ENCODE results near the gene DDIT3. TPM values are rescaled to one million over a fixed set of nuclear protein-coding genes. Genes with fewer than 3 reads are reported as not detected.
A peak's percentile ranks its signal among the peaks of the same experiment; 100 is the strongest.

Gene DDIT3
- total RNA-seq, 1 experiment from 2014 or later: 61.9 TPM

DNA sequence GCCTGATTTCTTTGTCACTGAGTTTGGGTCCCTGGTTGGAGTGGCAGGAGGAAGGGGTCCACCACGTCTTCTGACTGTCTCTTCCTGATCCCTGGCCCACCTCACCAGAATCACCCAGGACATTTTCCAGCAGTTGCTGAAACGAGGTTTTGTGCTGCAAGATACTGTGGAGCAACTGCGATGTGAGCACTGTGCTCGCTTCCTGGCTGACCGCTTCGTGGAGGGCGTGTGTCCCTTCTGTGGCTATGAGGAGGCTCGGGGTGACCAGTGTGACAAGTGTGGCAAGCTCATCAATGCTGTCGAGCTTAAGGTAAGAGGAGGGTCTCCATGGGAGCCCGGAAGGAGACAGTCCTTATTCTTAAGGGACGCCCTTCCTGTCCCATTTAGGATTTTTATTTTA is 20.1 kb downstream of the DDIT3 start:
- Histone ChIP-seq H3K4me3 (ENCODE audit: low read depth, low read length, poor library complexity, severe bottlenecking) (no peak overlapping the region), H3K36me3 (ENCODE audit: insufficient read depth, low read length, poor library complexity, severe bottlenecking) (peaks cover 78% of the 10 kb centered on the region), H3K27ac (ENCODE audit: low read depth, low read length, poor library complexity, severe bottlenecking) (no peak overlapping the region), H3K27me3 (replicated peaks; ENCODE audit: insufficient read depth, low read depth, low read length, poor library complexity) (no peaks in the 10 kb centered on the region), H3K4me1 (ENCODE audit: insufficient read depth, low read length, poor library complexity, severe bottlenecking) (no peaks in the 10 kb centered on the region), H3K9me3 (ENCODE audit: low read depth, low read length, poor library complexity, severe bottlenecking) (no peaks in the 10 kb centered on the region)
- TF ChIP-seq EZH2 (IDR thresholded peaks at IDR 0.05; ENCODE audit: borderline replicate concordance, low read depth, low read length, poor library complexity, severe bottlenecking): no peak
- TF ChIP-seq, protein P1, sequence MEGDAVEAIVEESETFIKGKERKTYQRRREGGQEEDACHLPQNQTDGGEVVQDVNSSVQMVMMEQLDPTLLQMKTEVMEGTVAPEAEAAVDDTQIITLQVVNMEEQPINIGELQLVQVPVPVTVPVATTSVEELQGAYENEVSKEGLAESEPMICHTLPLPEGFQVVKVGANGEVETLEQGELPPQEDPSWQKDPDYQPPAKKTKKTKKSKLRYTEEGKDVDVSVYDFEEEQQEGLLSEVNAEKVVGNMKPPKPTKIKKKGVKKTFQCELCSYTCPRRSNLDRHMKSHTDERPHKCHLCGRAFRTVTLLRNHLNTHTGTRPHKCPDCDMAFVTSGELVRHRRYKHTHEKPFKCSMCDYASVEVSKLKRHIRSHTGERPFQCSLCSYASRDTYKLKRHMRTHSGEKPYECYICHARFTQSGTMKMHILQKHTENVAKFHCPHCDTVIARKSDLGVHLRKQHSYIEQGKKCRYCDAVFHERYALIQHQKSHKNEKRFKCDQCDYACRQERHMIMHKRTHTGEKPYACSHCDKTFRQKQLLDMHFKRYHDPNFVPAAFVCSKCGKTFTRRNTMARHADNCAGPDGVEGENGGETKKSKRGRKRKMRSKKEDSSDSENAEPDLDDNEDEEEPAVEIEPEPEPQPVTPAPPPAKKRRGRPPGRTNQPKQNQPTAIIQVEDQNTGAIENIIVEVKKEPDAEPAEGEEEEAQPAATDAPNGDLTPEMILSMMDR (conservative IDR thresholded peaks at IDR 0.05; ENCODE audit: low read depth, low read length): no peak
- intact Hi-C loops (cut with micrococcal nuclease; ENCODE audit: unreplicated experiment): no loop called here
- CTCF ChIA-PET: no interaction called here
- POLR2A ChIA-PET (ENCODE audit: low non-redundant PET): interaction anchor here (0.6 to 1.0 kb wide), 2 partner anchors 15 to 26 kb away, joined by 3 to 4 read pairs; no protein-coding TSS in a partner anchor
- no TSS peak for BruUV-seq (replicated peaks)
- no peak for DNase-seq (ENCODE audit: low spot score)

DNA sequence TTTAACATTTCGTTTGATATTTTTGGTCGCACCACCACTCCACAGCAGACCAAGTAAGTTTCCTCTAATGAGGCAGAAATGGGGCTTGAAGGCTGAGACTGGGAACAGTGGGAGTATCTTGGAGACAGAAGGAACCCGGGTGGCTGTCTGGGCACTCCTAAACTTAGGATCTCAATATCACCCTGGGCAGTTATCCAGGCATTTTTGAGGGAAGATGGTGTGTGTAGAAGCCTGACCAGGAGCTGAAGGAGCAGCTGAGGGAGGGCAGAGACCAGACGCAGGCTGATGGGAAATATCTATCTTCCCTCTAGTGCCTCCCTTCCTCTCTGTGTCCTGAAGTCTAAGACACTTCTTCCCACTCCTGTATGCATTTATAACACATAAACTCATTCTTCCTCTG is 21.7 kb downstream of the DDIT3 start:
- CTCF ChIA-PET: no interaction called here
- POLR2A ChIA-PET (ENCODE audit: low non-redundant PET): no interaction called here
- DNase-seq (ENCODE audit: low spot score): no peak
- no peak for TF ChIP-seq EZH2 (IDR thresholded peaks at IDR 0.05; ENCODE audit: borderline replicate concordance, low read depth, low read length, poor library complexity, severe bottlenecking)
- TF ChIP-seq, protein P1 (conservative IDR thresholded peaks at IDR 0.05; ENCODE audit: low read depth, low read length): 0 out of 2 replicates have a peak, but pooled peaks have one; percentile 4
- H3K4me3 ChIP-seq (ENCODE audit: low read depth, low read length, poor library complexity, severe bottlenecking): no peak overlapping the region
- no TSS peak for BruUV-seq (replicated peaks)
- peaks cover 69% of the 10 kb centered on the region for H3K36me3 ChIP-seq (ENCODE audit: insufficient read depth, low read length, poor library complexity, severe bottlenecking)
- H3K27ac ChIP-seq (ENCODE audit: low read depth, low read length, poor library complexity, severe bottlenecking): no peak overlapping the region
- no peaks in the 10 kb centered on the region for H3K9me3 ChIP-seq (ENCODE audit: low read depth, low read length, poor library complexity, severe bottlenecking)
- H3K27me3 ChIP-seq (replicated peaks; ENCODE audit: insufficient read depth, low read depth, low read length, poor library complexity): no peaks in the 10 kb centered on the region
- intact Hi-C loops (cut with micrococcal nuclease; ENCODE audit: unreplicated experiment): no loop called here
- no peaks in the 10 kb centered on the region for H3K4me1 ChIP-seq (ENCODE audit: insufficient read depth, low read length, poor library complexity, severe bottlenecking)

DNA sequence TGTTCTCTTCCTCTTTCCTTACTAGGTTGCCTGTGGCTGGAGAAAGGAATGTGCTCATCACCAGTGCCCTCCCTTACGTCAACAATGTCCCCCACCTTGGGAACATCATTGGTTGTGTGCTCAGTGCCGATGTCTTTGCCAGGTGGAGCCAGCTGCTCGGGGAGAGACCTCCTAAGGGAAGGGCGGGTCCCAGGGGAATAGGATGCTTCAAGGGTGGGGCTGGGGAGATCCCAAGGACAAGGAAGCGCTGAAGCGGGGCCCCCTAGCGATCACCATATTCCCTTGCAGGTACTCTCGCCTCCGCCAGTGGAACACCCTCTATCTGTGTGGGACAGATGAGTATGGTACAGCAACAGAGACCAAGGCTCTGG is 22.2 kb downstream of the DDIT3 start:
- no peak overlapping the region for H3K27ac ChIP-seq (ENCODE audit: low read depth, low read length, poor library complexity, severe bottlenecking)
- no peak overlapping the region for H3K4me3 ChIP-seq (ENCODE audit: low read depth, low read length, poor library complexity, severe bottlenecking)
- intact Hi-C loops (cut with micrococcal nuclease; ENCODE audit: unreplicated experiment): no loop called here
- no peaks in the 10 kb centered on the region for H3K9me3 ChIP-seq (ENCODE audit: low read depth, low read length, poor library complexity, severe bottlenecking)
- peaks cover 66% of the 10 kb centered on the region for H3K36me3 ChIP-seq (ENCODE audit: insufficient read depth, low read length, poor library complexity, severe bottlenecking)
- no peak for DNase-seq (ENCODE audit: low spot score)
- BruUV-seq (replicated peaks): no TSS peak
- H3K4me1 ChIP-seq (ENCODE audit: insufficient read depth, low read length, poor library complexity, severe bottlenecking): no peaks in the 10 kb centered on the region
- POLR2A ChIA-PET (ENCODE audit: low non-redundant PET): no interaction called here
- CTCF ChIA-PET: no interaction called here
- no peak for TF ChIP-seq EZH2 (IDR thresholded peaks at IDR 0.05; ENCODE audit: borderline replicate concordance, low read depth, low read length, poor library complexity, severe bottlenecking)
- TF ChIP-seq, protein P1 (conservative IDR thresholded peaks at IDR 0.05; ENCODE audit: low read depth, low read length): peak; percentile 24; the same call in 1 of the 2 replicates
- H3K27me3 ChIP-seq (replicated peaks; ENCODE audit: insufficient read depth, low read depth, low read length, poor library complexity): no peaks in the 10 kb centered on the region
